RWPE2 (cell line): ENCODE results near the gene TUBD1.
"Not testable (repeated sequence)": the region's sequence is repeated elsewhere in the genome, so short reads cannot be mapped to it uniquely, and the experiment has no call there.

Experiments
- ATAC-seq: fragments of 200-7000 bp; cut with Tn5 transposase; 3 replicates; pipeline ENCODE4 v1.9.1; 2021; ENCODE audit warnings: low read depth
- DNase-seq: peaks from one replicate; pipeline ENCODE4 v3.0.0-alpha.2; 2020; ENCODE audit warnings: low spot score
- H3K27ac ChIP-seq: fragments of 450-650 bp; 2 replicates; pipeline ENCODE4 v1.5.1; 2017; ENCODE audit warnings: mild to moderate bottlenecking; ENCODE audit not compliant: poor library complexity, severe bottlenecking
- H3K27me3 ChIP-seq: fragments of 250-450 bp; sonication (Bioruptor Pico); 2 replicates; pipeline ENCODE4 v1.5.1; 2021; ENCODE audit warnings: mild to moderate bottlenecking, moderate library complexity; ENCODE audit not compliant: insufficient read depth, poor library complexity, severe bottlenecking
- H3K36me3 ChIP-seq: fragments of 250-450 bp; sonication (Bioruptor Pico); 2 replicates; pipeline ENCODE4 v1.5.1; 2020; ENCODE audit warnings: low read depth, mild to moderate bottlenecking, moderate library complexity
- H3K4me1 ChIP-seq: fragments of 250-450 bp; sonication (Bioruptor Pico); 2 replicates; pipeline ENCODE4 v1.5.1; 2021; ENCODE audit warnings: mild to moderate bottlenecking, moderate library complexity; ENCODE audit not compliant: insufficient read depth, poor library complexity, severe bottlenecking
- H3K4me3 ChIP-seq: fragments of 250-450 bp; sonication (Bioruptor Pico); 2 replicates; pipeline ENCODE4 v1.5.1; 2021; ENCODE audit warnings: mild to moderate bottlenecking, moderate library complexity; ENCODE audit not compliant: severe bottlenecking
- H3K9me3 ChIP-seq: fragments of 250-450 bp; sonication (Bioruptor Pico); 2 replicates; pipeline ENCODE4 v1.5.1; 2021; ENCODE audit warnings: mild to moderate bottlenecking, moderate library complexity; ENCODE audit not compliant: severe bottlenecking
- CTCF ChIP-seq: fragments of 450-650 bp; IDR thresholded peaks from one replicate; pipeline ENCODE4 v1.5.1; 2017; ENCODE audit warnings: mild to moderate bottlenecking, moderate library complexity; ENCODE audit not compliant: poor library complexity, severe bottlenecking

The TUBD1 gene

GRCh38 chr17:59830846-59831486, 61.8 kb downstream of the TUBD1 start:
- Histone ChIP-seq H3K27ac (peak overlapping the region; percentile 98), H3K9me3 (no peaks in the 10 kb centered on the region), H3K4me1 (peaks cover 44% of the 10 kb centered on the region), H3K36me3 (no peaks in the 10 kb centered on the region), H3K27me3 (no peaks in the 10 kb centered on the region), H3K4me3 (no peak overlapping the region)
- no peak for ATAC-seq
- TF ChIP-seq CTCF = no peak
- DNase-seq = no peak

GRCh38 chr17:59830007-59830630, 62.6 kb downstream of the TUBD1 start:
- ATAC-seq (0 out of 3 replicates have a peak, but pooled peaks have one; percentile 5), DNase-seq (no peak)
- Histone ChIP-seq H3K36me3 (no peaks in the 10 kb centered on the region), H3K27ac (peak overlapping the region; percentile 98), H3K4me1 (peaks cover 48% of the 10 kb centered on the region), H3K27me3 (no peaks in the 10 kb centered on the region), H3K4me3 (peak overlapping the region; percentile 1), H3K9me3 (no peaks in the 10 kb centered on the region)
- no peak for TF ChIP-seq CTCF

- TF ChIP-seq CTCF = no peak
- Histone ChIP-seq H3K27ac (peak overlapping the region; percentile 98), H3K4me1 (peaks cover 49% of the 10 kb centered on the region), H3K4me3 (peak overlapping the region; percentile 1), H3K9me3 (no peaks in the 10 kb centered on the region), H3K27me3 (no peaks in the 10 kb centered on the region), H3K36me3 (no peaks in the 10 kb centered on the region)
- ATAC-seq = peak; percentile 95
- no peak for DNase-seq
Measured at GRCh38 chr17:59829217-59830006, 63.3 kb downstream of the TUBD1 start.

- H3K9me3 ChIP-seq, H3K4me3 ChIP-seq, H3K27me3 ChIP-seq, DNase-seq, H3K36me3 ChIP-seq: not testable (repeated sequence)
- 0 out of 3 replicates have a peak, but pooled peaks have one; percentile 4 for ATAC-seq
- H3K4me1 ChIP-seq = peaks cover 49% of the 10 kb centered on the region
- peak overlapping the region; percentile 98 for H3K27ac ChIP-seq
Measured at GRCh38 chr17:59828819-59829216, 63.9 kb downstream of the TUBD1 start.

- H3K4me1 ChIP-seq = peaks cover 49% of the 10 kb centered on the region
- no peak overlapping the region for H3K4me3 ChIP-seq
- H3K27ac ChIP-seq = peak overlapping the region; percentile 98
- no peak for ATAC-seq
- no peaks in the 10 kb centered on the region for H3K9me3 ChIP-seq
- H3K27me3 ChIP-seq = no peaks in the 10 kb centered on the region
- no peak for DNase-seq
- no peaks in the 10 kb centered on the region for H3K36me3 ChIP-seq
- no peak for TF ChIP-seq CTCF
Measured at GRCh38 chr17:59828478-59828760, 64.3 kb downstream of the TUBD1 start.
